Tibial nerve (tissue), 4 donors: ENCODE results near the gene KIDINS220. TPM values are rescaled to one million over a fixed set of nuclear protein-coding genes. Genes with fewer than 3 reads are reported as not detected.

Experiments
- DNase-seq, 2 donors: peaks; one replicate each; pipeline ENCODE4 v3.0.0-alpha.2; 2019; ENCODE audit warnings: low spot score in 2 of 2
- H3K27ac ChIP-seq, 4 donors: fragments of 200-600 bp; sonication (generic) in 3 of 4; one replicate each; pipeline ENCODE4 v1.5.1; 2017 to 2019; ENCODE audit warnings: mild to moderate bottlenecking in 1 of 4
- H3K27me3 ChIP-seq, 2 donors: fragments of 200-600 bp; sonication (generic) in 1 of 2; one replicate each; pipeline versions ENCODE4 v1.5.1 to v1.6.0; 2017 to 2019
- H3K36me3 ChIP-seq, 3 donors: fragments of 200-600 bp; sonication (generic); one replicate each; pipeline ENCODE4 v1.5.1; 2018 to 2019
- H3K4me1 ChIP-seq, 4 donors: fragments of 200-600 bp; sonication (generic) in 3 of 4; one replicate each; pipeline ENCODE4 v1.5.1; 2017 to 2019
- H3K4me3 ChIP-seq, 4 donors: fragments of 200-600 bp; sonication (generic) in 3 of 4; one replicate each; pipeline ENCODE4 v1.5.1; 2017 to 2019; ENCODE audit warnings: mild to moderate bottlenecking in 1 of 4, moderate library complexity in 1 of 4
- H3K9me3 ChIP-seq, 4 donors: fragments of 200-600 bp; sonication (generic) in 3 of 4; one replicate each; pipeline ENCODE4 v1.5.1; 2017 to 2019
- EP300 ChIP-seq, 2 donors: sonication (generic); formaldehyde crosslinking; IDR thresholded peaks; one replicate each; pipeline ENCODE4 v1.6.1; 2017; ENCODE audit warnings: antibody characterized with exemption in 2 of 2, mild to moderate bottlenecking in 1 of 2
- POLR2A ChIP-seq, 2 donors: fragments of 450-650 bp; IDR thresholded peaks; one replicate each; pipeline ENCODE4 v1.6.1; 2017; ENCODE audit warnings: antibody characterized with exemption in 2 of 2, mild to moderate bottlenecking in 2 of 2, moderate library complexity in 2 of 2
- WGBS, 2 donors: methylation state at CpG; one replicate each; pipeline ENCODE4 v1.1.5; 2018; 5-methylcytosine and 5-hydroxymethylcytosine counted together
- total RNA-seq, 4 donors: library from RNA; depleted of rRNA; stranded (reverse); fragments of >200 nt; gene quantifications; one replicate each; pipeline ENCODE4 v1.1.0, GENCODE V29; 2016
- TF ChIP-seq, protein P1 (sequence below), 5 experiments: fragments of 200-600 bp in 3 of 5; fragments of 450-650 bp in 2 of 5; sonication (generic) in 3 of 5; IDR thresholded peaks; one replicate each; pipeline ENCODE4 v1.5.1; 2016 to 2019; ENCODE audit warnings: antibody characterized with exemption in 5 of 5, mild to moderate bottlenecking in 3 of 5, moderate library complexity in 2 of 5

KIDINS220 gene
- total RNA-seq, 4 donors from 2014 or later = 80.1 to 131 (median 109) TPM

DNA sequence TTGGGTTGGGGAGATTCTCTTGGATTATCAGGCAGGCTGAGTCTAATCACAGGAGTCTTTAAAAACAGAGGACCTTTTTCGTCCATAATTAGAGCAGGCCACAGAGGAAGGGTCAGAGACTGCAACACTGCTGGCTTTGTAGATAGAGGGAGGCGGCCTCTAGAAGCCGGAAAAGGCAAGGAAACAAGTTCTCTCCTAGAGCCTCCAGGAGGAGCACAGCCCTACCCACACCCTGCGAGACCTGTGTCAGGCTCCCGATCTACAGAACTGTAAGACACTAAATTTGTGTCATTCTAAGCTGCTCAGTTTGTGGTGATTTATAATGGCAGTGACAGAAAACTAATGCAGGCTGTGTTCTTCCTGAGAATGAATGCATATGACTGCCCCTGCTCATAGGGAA lies 140.2 kb downstream of the KIDINS220 start:
- H3K27me3 ChIP-seq = no peaks in the 10 kb centered on the region
- no peaks in the 10 kb centered on the region for H3K36me3 ChIP-seq
- 61 to 62% methylated on average over 5 of the region's 5 CpGs for WGBS, 2 donors
- no peak overlapping the region for H3K27ac ChIP-seq
- H3K4me3 ChIP-seq = no peak overlapping the region
- DNase-seq = no peak
- H3K4me1 ChIP-seq = peaks cover 0 to 9% (median 0%) of the 10 kb centered on the region in 4 donors
- peaks cover 0 to 15% (median 0%) of the 10 kb centered on the region in 4 donors for H3K9me3 ChIP-seq
- TF ChIP-seq POLR2A (IDR thresholded peaks at IDR 0.05) (no peak), EP300 (IDR thresholded peaks at IDR 0.05) (no peak)
- TF ChIP-seq, protein P1, sequence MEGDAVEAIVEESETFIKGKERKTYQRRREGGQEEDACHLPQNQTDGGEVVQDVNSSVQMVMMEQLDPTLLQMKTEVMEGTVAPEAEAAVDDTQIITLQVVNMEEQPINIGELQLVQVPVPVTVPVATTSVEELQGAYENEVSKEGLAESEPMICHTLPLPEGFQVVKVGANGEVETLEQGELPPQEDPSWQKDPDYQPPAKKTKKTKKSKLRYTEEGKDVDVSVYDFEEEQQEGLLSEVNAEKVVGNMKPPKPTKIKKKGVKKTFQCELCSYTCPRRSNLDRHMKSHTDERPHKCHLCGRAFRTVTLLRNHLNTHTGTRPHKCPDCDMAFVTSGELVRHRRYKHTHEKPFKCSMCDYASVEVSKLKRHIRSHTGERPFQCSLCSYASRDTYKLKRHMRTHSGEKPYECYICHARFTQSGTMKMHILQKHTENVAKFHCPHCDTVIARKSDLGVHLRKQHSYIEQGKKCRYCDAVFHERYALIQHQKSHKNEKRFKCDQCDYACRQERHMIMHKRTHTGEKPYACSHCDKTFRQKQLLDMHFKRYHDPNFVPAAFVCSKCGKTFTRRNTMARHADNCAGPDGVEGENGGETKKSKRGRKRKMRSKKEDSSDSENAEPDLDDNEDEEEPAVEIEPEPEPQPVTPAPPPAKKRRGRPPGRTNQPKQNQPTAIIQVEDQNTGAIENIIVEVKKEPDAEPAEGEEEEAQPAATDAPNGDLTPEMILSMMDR (IDR thresholded peaks at IDR 0.05) = no peak

- no peak overlapping the region for H3K4me3 ChIP-seq
- peaks cover 0 to 9% (median 0%) of the 10 kb centered on the region in 4 donors for H3K4me1 ChIP-seq
- no peak for DNase-seq
- peaks cover 0 to 15% (median 0%) of the 10 kb centered on the region in 4 donors for H3K9me3 ChIP-seq
- H3K36me3 ChIP-seq = no peaks in the 10 kb centered on the region
- H3K27me3 ChIP-seq = no peaks in the 10 kb centered on the region
- no peak overlapping the region for H3K27ac ChIP-seq
- TF ChIP-seq, protein P1 (IDR thresholded peaks at IDR 0.05) = no peak
- TF ChIP-seq EP300 (IDR thresholded peaks at IDR 0.05) (no peak), POLR2A (IDR thresholded peaks at IDR 0.05) (no peak)
- WGBS, 2 donors = 80% methylated on average over 8 of the region's 8 CpGs
Observed at GRCh38 chr2:8694737-8695136, 142.7 kb downstream of the KIDINS220 start.

DNA sequence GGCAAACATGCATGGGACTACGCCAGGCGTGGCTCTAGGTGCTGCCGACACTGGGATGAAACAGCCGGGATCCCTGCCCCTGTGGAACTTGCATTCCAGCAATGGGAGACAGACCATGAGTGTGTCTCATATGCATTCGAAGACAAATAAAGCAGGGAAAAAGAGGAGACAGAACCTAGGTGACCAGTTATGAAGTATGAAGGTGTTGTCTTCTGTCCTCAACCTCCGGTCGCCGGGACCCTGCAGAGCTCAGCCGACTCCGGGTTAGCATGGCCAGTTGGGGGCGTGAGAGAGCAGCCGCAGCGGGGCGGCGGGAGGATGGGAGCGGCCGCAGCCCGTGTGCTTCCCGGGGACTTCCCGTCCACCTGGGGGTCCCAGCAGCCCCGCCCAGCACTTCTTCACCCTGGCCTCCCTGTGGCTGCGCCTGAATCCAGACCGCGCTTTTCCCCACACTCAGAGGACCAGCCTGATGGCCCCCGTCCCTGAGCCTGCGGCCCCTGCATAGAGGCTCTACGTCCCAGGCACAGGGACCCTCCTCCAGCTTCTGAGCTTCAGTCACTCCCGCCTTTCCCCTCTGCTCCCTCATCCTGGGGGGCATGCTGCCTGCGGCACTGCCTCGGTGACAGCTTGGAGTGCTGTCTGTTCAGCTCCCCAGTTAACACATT lies 144.1 kb downstream of the KIDINS220 start:
- TF ChIP-seq POLR2A (IDR thresholded peaks at IDR 0.05) (no peak), EP300 (IDR thresholded peaks at IDR 0.05) (no peak)
- TF ChIP-seq, protein P1 (IDR thresholded peaks at IDR 0.05) = peak; percentile 46 to 75 (median 57)
- no peak for DNase-seq
- WGBS, 2 donors = 26 to 30% methylated on average over 23 to 30 of the region's 30 CpGs
- Histone ChIP-seq H3K4me3 (peak overlapping the region in 1 of 4 donors; percentile 28), H3K4me1 (peaks cover 0 to 9% (median 0%) of the 10 kb centered on the region in 4 donors), H3K27ac (no peak overlapping the region), H3K27me3 (no peaks in the 10 kb centered on the region), H3K9me3 (peaks cover 0 to 11% (median 0%) of the 10 kb centered on the region in 4 donors), H3K36me3 (no peaks in the 10 kb centered on the region)

DNA sequence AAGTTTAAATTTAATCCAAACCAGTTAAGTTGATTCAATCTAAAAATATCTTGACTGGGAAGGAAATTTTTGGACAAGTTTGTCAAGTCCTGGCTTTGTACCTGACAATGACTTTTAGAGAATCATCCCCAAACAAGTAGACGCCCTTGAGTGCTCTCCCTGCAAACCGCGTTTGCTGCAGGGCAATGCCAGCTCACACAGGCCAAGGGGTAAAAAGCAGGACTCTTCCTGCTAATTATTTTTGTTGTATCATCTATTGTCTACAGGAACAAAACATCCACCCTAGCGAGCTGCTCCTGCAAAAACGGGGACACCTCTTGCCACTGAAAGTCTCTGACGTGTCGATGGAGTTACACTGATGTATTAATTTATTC lies 144.6 kb downstream of the KIDINS220 start:
- Histone ChIP-seq H3K27me3 (no peaks in the 10 kb centered on the region), H3K9me3 (peaks cover 0 to 5% (median 0%) of the 10 kb centered on the region in 4 donors), H3K4me3 (peak overlapping the region in 1 of 4 donors; percentile 28), H3K36me3 (no peaks in the 10 kb centered on the region), H3K27ac (no peak overlapping the region), H3K4me1 (peaks cover 0 to 9% (median 0%) of the 10 kb centered on the region in 4 donors)
- TF ChIP-seq POLR2A (IDR thresholded peaks at IDR 0.05) = no peak
- TF ChIP-seq, protein P1 (IDR thresholded peaks at IDR 0.05) = no peak
- TF ChIP-seq EP300 (IDR thresholded peaks at IDR 0.05) = no peak
- WGBS, 2 donors = 40 to 56% methylated on average over 7 of the region's 7 CpGs
- DNase-seq = no peak

DNA sequence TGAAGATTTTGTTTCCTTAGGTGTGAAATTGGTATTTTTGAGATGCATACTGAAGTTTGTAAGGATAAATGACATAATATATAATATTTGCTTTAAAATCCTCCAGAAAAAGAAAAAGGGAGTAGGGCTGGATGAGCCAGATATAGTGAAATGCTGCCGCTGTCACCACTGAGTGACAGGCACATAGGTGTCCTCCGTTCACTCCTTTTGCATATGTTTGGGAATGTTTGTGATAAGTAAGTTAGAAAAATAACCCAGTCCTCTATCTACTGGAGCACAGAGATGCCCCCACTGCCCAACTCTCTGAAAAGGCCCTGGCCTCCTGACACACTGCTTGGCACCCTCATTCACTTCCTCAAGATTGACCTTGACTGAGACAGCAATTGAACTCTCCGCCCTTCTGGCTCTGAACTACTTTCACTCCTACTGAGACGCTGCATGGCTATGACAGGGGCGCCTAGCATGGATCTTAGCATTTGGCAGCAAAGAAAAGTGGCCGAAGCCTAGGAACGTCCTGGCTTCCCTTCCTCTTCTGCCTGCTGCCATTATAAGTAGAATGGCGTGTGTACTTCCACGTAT lies 145.5 kb downstream of the KIDINS220 start:
- peaks cover 0 to 9% (median 0%) of the 10 kb centered on the region in 4 donors for H3K4me1 ChIP-seq
- WGBS, 2 donors = 79 to 80% methylated on average over 9 of the region's 9 CpGs
- TF ChIP-seq EP300 (IDR thresholded peaks at IDR 0.05) = no peak
- TF ChIP-seq POLR2A (IDR thresholded peaks at IDR 0.05) = no peak
- TF ChIP-seq, protein P1 (IDR thresholded peaks at IDR 0.05) = no peak
- H3K27me3 ChIP-seq = no peaks in the 10 kb centered on the region
- no peak overlapping the region for H3K27ac ChIP-seq
- H3K4me3 ChIP-seq = no peak overlapping the region
- H3K9me3 ChIP-seq = no peaks in the 10 kb centered on the region
- no peaks in the 10 kb centered on the region for H3K36me3 ChIP-seq
- DNase-seq = no peak
